Keratinocyte (primary cell): ENCODE data around the gene UNC13B.

ENCODE experiments used
- EZH2 ChIP-seq: IDR thresholded peaks from one replicate; pipeline ENCODE4 v1.6.1; 2012; ENCODE audit warnings: inconsistent platforms, mild to moderate bottlenecking, low read length, moderate library complexity
- TF ChIP-seq, protein P1 (sequence below), 3 experiments: IDR thresholded peaks in 1 of 3; conservative IDR thresholded peaks in 1 of 3; optimal IDR thresholded peaks in 1 of 3; 2 replicates in 2 of 3; 3 replicates in 1 of 3; pipeline versions ENCODE3 to v1.5.1; 2011; ENCODE audit warnings: low read length in 3 of 3, mild to moderate bottlenecking in 3 of 3, moderate library complexity in 2 of 3, control low read depth in 1 of 3, inconsistent platforms in 1 of 3; ENCODE audit not compliant: insufficient read depth in 2 of 3; ENCODE audit errors: extremely low read depth in 1 of 3

DNA sequence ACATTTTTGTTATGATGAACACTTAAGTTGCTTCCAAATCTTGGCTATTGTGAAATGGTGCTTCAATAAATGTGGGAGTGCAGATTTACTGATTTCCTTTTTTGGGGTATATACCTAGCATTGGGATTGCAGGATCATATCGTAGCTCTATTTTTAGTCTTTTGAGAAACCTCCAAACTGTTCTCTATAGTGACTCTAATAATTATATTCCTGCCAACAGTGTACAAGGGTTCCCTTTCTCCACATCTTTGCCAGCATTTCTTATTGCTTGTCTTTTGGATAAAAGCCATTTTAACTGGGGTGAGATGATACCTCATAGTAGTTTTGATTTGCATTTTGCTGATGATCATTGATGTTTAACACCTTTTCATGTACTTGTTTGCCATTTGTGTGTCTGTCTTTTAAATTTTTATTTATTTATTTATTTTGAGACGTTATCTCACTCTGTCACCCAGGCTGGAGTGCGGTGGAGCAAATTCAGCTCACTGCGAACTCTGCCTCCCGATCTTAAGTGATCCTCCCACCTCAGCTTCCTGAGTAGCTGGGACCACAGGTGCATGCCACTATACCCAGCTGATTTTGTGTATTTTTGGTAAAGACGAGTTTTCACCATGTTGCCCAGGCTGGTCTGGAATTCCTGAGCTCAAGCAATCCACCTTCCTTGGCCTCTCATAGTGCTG lies 59.0 kb downstream of the UNC13B start:
- TF ChIP-seq, protein P1, sequence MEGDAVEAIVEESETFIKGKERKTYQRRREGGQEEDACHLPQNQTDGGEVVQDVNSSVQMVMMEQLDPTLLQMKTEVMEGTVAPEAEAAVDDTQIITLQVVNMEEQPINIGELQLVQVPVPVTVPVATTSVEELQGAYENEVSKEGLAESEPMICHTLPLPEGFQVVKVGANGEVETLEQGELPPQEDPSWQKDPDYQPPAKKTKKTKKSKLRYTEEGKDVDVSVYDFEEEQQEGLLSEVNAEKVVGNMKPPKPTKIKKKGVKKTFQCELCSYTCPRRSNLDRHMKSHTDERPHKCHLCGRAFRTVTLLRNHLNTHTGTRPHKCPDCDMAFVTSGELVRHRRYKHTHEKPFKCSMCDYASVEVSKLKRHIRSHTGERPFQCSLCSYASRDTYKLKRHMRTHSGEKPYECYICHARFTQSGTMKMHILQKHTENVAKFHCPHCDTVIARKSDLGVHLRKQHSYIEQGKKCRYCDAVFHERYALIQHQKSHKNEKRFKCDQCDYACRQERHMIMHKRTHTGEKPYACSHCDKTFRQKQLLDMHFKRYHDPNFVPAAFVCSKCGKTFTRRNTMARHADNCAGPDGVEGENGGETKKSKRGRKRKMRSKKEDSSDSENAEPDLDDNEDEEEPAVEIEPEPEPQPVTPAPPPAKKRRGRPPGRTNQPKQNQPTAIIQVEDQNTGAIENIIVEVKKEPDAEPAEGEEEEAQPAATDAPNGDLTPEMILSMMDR (optimal IDR thresholded peaks at IDR 0.05 in 1 of 3, IDR thresholded peaks at IDR 0.05 in 1 of 3, conservative IDR thresholded peaks at IDR 0.05 in 1 of 3; ENCODE audit: extremely low read depth in 1 of 3, insufficient read depth in 2 of 3, low read length in 3 of 3): no peak
- no peak for TF ChIP-seq EZH2
